Naive B cell (primary cell): ENCODE results near the gene ATP2A3. TPM values are rescaled to one million over a fixed set of nuclear protein-coding genes. Genes with fewer than 3 reads are reported as not detected.
A peak's percentile ranks its signal among the peaks of the same experiment; 100 is the strongest.

Experiments used
- ATAC-seq, 2 donors: fragments of 150-1000 bp; cut with Tn5 transposase; 2 replicates each; pipeline ENCODE4 v1.10.0; 2021; ENCODE audit warnings: low read depth in 2 of 2, mild to moderate bottlenecking in 2 of 2, moderate library complexity in 2 of 2
- DNase-seq: peaks from one replicate; pipeline ENCODE4 v3.0.0; 2022
- H3K27ac Mint-ChIP-seq, 6 donors: one replicate each; pipeline ENCODE4 v1.8.0; 2020 to 2022; ENCODE audit warnings: mild to moderate bottlenecking in 6 of 6, mixed read lengths in 6 of 6, moderate library complexity in 5 of 6, inconsistent platforms in 2 of 6
- H3K27me3 Mint-ChIP-seq, 3 donors: one replicate each; pipeline ENCODE4 v1.8.0; 2021 to 2022; ENCODE audit warnings: mixed read lengths in 3 of 3, mild to moderate bottlenecking in 1 of 3
- H3K36me3 Mint-ChIP-seq, 2 donors: one replicate each; pipeline ENCODE4 v1.8.0; 2020 to 2022; ENCODE audit warnings: mixed read lengths in 2 of 2, inconsistent platforms in 1 of 2, mild to moderate bottlenecking in 1 of 2
- H3K4me1 Mint-ChIP-seq, 3 donors: one replicate each; pipeline ENCODE4 v1.8.0; 2020 to 2022; ENCODE audit warnings: mixed read lengths in 3 of 3, inconsistent platforms in 1 of 3, mild to moderate bottlenecking in 1 of 3, moderate library complexity in 1 of 3
- H3K4me3 Mint-ChIP-seq, 8 donors: one replicate each; pipeline ENCODE4 v1.8.0; 2020 to 2022; ENCODE audit warnings: mild to moderate bottlenecking in 8 of 8, mixed read lengths in 8 of 8, moderate library complexity in 8 of 8, inconsistent platforms in 2 of 8
- H3K9me3 Mint-ChIP-seq, 7 donors: one replicate each; pipeline ENCODE4 v1.8.0; 2020 to 2022; ENCODE audit warnings: mixed read lengths in 7 of 7, mild to moderate bottlenecking in 5 of 7, inconsistent platforms in 2 of 7, moderate library complexity in 1 of 7
- polyA plus RNA-seq, 6 donors: library from polyadenylated mRNA; unstranded; fragments of 300-500 nt; fragmentation: Illumina TruSeq; gene quantifications; one replicate each; pipeline ENCODE4 v1.2.3, GENCODE V29; 2021; ENCODE audit warnings: low read depth in 6 of 6

ATP2A3 gene
- polyA plus RNA-seq, result 100 to 1,000 TPM in 2 of 6 donors, 10 to 100 TPM in 4; 68.7 to 180 (median 94.2) TPM

DNA sequence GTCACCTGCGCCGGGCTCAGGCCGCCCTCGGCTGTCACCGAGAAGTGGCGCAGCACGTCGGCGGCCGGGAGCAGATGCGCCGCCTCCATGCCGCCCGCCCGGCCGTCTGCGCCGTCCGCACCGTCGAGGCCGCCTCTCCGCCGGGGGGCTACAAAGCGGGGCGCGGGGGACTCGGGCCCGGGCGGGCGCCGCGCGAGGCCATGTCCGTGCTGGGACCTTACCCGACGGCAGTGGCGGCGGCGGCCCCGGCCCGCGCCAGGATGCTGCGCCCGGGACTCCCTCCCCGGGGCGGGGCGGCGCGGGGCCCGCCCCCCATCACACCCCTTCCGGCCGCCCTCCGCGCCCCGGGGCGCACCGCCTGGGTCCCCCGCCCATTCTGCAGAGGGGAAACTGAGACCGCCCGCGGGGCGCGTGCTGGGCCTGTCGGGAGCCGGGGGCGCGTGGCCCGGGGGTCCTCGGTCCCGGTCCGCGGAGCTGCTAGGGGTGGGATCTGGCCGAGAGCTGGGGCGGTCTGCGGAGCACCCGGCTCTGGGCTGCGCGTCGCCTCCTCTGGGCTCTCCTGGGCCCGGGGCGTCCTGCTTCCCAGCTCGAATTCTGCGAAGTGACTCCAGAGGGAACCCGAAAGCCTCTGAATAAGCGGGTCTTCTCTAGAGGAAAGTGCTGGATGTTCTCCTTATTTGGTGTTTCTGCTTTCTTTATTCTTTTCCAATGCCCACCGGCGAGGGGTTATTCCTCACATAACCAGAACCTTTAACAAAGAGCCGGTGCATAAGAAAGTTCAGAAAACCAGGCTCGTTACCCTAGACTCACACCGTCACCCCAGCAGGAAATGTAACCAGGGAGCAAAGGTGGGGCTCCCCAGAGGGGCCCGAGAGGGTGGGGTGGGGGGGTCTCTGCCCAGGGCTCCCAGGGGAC is at the start of gene ATP2A3:
TSS of gene ATP2A3 (minus strand) at position 235 of the 915 bp plus-strand sequence. CDS start at position 89, 146 bp downstream.
- Mint-ChIP-seq H3K36me3 (no peaks in the 10 kb centered on the region), H3K9me3 (no peaks in the 10 kb centered on the region), H3K27me3 (no peaks in the 10 kb centered on the region), H3K4me3 (peak within 1 kb of the TSS; percentile 91 to 98 (median 96)), H3K4me1 (peaks cover 62 to 84% (median 77%) of the 10 kb centered on the region in 3 donors), H3K27ac (peak within 1 kb of the TSS; percentile 94 to 99 (median 98))
- peak; percentile 71 for DNase-seq
- peak; percentile 42 to 49 for ATAC-seq

DNA sequence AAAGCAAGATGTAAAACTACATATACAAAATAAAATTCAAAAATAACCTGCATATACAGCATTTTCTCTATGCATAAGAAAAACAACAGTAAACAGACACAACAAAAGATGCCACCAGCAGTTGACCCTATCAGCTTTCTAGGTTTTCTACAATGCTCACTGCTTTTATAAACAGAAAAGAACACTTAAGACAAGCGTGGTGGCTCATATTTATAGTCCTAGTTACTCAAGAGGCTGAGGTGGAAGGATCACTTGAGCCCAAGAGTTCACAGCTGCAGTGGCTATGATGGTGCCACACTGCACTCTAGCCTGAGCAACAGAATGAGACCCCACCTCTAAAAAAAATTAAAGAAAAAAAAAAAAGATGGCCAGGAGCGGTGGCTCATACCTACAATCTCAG is 46.5 kb upstream of the ATP2A3 start:
- no peaks in the 10 kb centered on the region for H3K27me3 Mint-ChIP-seq

DNA sequence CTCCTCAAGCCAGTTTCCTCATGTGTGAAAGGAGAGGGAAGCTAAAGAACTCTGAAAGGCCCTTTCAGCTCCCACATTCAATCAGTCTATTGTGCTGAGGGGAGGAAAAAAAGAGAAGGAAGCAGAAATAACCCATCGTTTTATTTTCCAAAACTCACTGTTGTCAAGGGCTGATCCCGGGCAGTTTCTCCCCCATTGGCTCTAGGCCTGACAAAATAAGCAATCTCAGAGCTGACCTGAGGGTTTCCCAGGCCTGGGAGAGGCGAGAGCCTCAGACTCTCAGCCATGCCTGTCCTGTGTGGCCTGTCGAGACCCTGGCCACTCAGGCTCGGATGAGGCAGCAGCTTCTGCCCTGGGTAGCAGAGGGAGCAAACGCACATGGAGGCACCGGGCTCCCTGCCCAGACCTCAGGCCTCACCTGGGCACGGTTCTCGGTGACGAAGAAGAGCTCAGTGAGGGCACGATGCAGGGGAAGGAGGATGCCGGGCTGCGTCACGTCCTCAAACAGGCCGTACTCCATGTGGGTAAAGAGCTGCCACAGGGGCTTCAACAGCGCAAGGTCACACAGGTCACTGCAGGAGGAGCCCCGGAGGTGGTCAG is 45.0 kb upstream of the ATP2A3 start:
- H3K4me3 Mint-ChIP-seq, result no peak overlapping the region
- H3K27me3 Mint-ChIP-seq, result no peaks in the 10 kb centered on the region
- ATAC-seq (no peak), DNase-seq (no peak)
- H3K9me3 Mint-ChIP-seq, result no peaks in the 10 kb centered on the region
- peaks cover 7 to 9% (median 8%) of the 10 kb centered on the region in 3 donors for H3K4me1 Mint-ChIP-seq
- no peak overlapping the region for H3K27ac Mint-ChIP-seq
- peaks cover 21 to 25% of the 10 kb centered on the region in 2 donors for H3K36me3 Mint-ChIP-seq

More for the DNA sequence above, 46.5 kb upstream of the ATP2A3 start:
- DNase-seq (no peak), ATAC-seq (no peak)
- Mint-ChIP-seq H3K4me1 (peaks cover 0 to 4% (median 0%) of the 10 kb centered on the region in 3 donors), H3K9me3 (no peaks in the 10 kb centered on the region), H3K36me3 (peaks cover 29 to 35% of the 10 kb centered on the region in 2 donors), H3K27ac (no peak overlapping the region), H3K4me3 (no peak overlapping the region)

DNA sequence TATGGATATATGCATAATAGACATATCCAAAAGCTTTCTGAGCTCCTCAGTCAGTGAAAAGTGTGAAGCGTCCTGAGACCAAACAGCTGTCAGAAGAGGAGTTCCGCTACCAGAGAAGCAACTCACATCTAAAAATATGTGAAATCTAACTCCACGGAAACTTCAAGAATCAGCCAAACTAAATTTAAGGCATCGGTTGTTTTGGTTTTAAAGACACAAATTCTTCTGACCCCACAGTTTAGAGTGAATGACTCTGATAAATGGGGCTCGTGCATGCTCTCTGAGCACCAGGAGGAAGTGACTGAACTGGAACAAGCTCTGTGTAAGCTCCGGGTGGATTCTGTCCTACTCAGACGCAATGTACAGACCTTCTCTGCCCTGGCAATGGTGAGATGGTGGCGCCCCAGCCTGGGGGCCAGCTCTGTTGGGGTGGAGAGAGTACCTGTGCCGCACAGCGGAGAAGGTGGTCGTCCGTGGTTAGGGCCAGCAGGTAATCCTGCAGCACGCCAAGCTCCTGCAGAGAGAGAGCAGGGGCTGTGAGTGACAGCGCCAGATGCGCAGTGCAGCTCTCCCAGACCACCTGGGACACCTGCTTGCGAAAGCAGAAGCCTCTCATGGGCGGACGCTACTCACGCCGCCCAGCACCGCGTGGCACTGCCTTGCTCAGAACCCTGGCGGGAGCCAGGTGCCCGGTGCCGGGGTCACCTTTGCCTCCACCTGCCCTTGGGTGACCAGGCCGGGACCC is 44.4 kb upstream of the ATP2A3 start:
- Mint-ChIP-seq H3K27ac (no peak overlapping the region), H3K9me3 (no peaks in the 10 kb centered on the region), H3K4me3 (peak overlapping the region in 1 of 8 donors; percentile 10), H3K4me1 (peaks cover 9 to 12% (median 10%) of the 10 kb centered on the region in 3 donors), H3K27me3 (no peaks in the 10 kb centered on the region), H3K36me3 (peaks cover 14 to 18% of the 10 kb centered on the region in 2 donors)
- DNase-seq, result no peak
- ATAC-seq, result no peak

DNA sequence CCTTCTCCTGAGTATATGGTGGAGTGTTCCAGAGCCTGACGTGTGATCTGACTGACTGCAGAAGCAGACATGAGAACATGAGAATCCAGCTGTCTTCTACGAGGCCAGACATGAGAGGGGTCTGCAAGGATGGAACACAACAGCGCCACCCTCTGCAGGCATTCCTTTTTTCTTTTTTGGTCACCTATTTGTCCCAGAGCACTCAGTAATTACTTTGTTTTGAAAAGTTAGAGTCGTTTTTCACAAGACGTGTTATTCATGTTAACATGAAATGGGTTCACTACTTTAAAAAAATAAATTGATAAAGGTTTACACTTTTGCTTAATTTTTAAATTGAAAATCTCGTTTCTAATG is 43.8 kb upstream of the ATP2A3 start:
- Mint-ChIP-seq H3K36me3 (peaks cover 11 to 18% of the 10 kb centered on the region in 2 donors), H3K4me1 (peaks cover 15 to 16% (median 15%) of the 10 kb centered on the region in 3 donors), H3K9me3 (no peaks in the 10 kb centered on the region), H3K4me3 (no peak overlapping the region), H3K27me3 (no peaks in the 10 kb centered on the region), H3K27ac (no peak overlapping the region)
- no peak for ATAC-seq
- DNase-seq, result no peak

DNA sequence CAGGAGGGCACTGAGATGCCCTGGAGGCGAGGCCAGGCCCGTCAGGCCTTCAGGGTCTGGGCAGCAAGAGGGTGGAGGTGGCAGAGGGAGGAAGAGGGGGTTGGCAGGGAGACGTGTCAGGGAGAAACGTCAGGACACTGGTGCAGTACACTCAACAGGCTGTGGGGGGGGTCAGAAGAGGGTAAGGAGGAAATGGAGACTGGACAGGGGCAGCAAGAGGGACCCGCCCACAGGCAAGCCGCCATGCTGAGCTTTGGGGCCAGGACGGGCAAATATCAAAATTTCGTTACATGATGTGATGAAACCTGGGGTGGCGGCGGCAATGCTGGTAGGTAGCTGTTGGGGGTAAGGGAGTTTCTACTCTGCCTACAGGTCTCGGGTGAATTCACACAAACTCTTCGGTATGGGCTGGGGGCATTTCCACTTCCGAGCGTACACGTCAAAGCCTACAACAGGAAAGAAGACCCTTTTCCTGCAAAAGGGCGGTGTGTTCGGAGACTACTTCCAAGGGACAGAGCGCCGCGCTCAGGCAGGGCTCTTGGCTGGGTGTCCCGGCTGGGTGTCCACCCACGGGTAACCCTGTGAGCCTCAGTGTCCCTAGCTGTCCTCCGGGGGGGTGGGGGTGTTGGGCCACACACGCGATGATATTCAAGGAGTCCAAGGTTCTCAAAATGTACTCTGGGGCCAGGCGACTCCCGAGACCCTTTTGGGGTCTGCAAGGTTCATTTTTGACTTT is 43.3 kb upstream of the ATP2A3 start:
- H3K36me3 Mint-ChIP-seq, result peaks cover 8 to 17% of the 10 kb centered on the region in 2 donors
- H3K4me1 Mint-ChIP-seq, result peaks cover 15 to 18% (median 16%) of the 10 kb centered on the region in 3 donors
- H3K4me3 Mint-ChIP-seq, result no peak overlapping the region
- peak overlapping the region in 2 of 6 donors; percentile 7 to 42 for H3K27ac Mint-ChIP-seq
- no peaks in the 10 kb centered on the region for H3K9me3 Mint-ChIP-seq
- ATAC-seq (no peak), DNase-seq (no peak)
- H3K27me3 Mint-ChIP-seq, result no peaks in the 10 kb centered on the region

DNA sequence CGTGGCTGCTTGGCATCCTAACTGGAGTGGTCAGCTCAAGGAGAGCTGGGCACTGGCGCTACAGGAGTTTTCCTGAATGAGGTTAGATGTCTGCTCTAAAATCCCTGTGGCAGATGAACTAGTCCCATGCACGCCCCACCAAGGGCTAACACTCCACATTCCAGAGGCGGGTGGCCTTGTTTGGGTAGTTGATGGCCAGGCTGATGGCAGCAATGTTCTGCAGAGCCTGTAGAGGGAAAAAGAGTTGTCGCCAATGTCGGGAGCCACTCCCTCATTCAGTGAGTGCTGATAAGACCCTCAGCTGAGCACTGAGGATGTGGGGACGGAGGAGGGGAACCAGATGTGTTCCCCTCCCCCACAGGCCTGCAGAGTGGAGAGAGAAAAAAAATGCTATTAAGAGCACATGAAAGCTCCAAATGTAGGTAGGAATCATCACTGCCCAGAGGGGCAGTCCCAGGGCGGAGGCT is 42.5 kb upstream of the ATP2A3 start:
- peak overlapping the region in 1 of 6 donors; percentile 57 for H3K27ac Mint-ChIP-seq
- H3K9me3 Mint-ChIP-seq, result no peaks in the 10 kb centered on the region
- no peak for DNase-seq
- peaks cover 15 to 24% (median 19%) of the 10 kb centered on the region in 3 donors for H3K4me1 Mint-ChIP-seq
- H3K4me3 Mint-ChIP-seq, result peak overlapping the region in 1 of 8 donors; percentile 22
- ATAC-seq, result no peak
- peaks cover under 1 to 10% of the 10 kb centered on the region in 2 donors for H3K36me3 Mint-ChIP-seq
- H3K27me3 Mint-ChIP-seq, result no peaks in the 10 kb centered on the region

DNA sequence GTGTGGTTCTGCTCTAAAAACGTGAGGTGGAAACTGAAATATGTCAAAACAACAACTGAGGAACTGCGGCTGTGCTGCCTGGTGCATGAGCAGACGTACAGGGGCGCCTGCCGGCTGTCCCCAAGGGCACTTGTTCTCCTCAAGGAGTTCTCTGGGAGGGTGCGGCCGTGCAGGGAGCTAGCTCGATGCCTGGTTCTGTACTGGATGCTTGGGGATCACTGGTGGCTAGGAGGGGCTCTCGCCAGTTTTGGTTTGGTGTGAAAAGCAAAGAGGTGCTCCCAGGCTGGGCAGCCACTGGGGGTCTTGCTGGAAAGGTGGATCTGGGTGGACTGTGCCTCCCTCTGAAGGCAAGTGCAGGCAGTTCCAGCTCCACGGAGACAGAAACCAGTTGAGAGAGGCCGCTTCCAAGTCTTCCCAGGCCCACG is 41.9 kb upstream of the ATP2A3 start:
- H3K4me3 Mint-ChIP-seq, result peak overlapping the region in 1 of 8 donors; percentile 63
- no peaks in the 10 kb centered on the region for H3K27me3 Mint-ChIP-seq
- H3K4me1 Mint-ChIP-seq, result peaks cover 15 to 30% (median 19%) of the 10 kb centered on the region in 3 donors
- no peak for DNase-seq
- H3K9me3 Mint-ChIP-seq, result no peaks in the 10 kb centered on the region
- no peak overlapping the region for H3K27ac Mint-ChIP-seq
- no peak for ATAC-seq
- peaks cover 0 to 10% of the 10 kb centered on the region in 2 donors for H3K36me3 Mint-ChIP-seq

DNA sequence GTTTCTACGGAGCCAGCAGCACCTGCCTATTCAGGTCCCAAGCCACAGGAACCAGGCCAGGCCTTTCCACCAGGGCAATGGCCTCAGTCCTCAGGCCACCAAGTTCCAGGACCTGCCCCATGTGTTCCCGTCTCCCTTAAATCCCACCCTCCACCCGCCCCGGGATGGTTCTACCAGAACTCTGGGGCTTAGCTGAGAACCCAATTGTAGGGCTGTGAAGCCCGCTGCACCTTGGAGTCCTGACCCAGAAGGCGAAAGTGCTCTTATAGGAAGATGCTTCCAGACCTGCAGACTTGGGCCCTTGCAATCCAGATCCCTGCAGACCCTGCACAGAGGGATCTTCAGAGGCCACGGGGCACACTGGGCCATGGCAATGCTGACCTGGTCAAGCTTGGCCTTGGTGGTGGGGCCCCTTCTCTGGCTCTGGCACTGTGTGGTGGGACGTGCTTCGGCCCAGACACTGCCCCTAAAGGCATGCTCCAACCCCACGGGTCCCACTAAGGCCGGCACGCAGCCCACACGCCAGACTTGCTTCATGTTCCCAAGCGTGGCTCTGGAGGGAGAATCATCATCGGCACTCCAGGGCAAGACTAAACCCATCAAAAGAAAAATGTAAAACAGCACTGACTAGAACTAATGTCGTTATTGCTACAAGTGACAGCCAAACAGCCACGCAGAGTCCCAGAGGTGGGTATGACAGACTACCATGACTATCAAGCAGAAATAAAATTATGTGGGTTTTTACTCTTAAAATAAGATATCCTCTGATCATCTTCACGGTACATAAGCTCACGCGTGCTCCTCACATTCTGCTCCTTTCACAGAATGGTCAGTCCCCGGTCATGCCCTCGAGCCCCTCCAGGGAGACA is 41.3 kb upstream of the ATP2A3 start:
- Mint-ChIP-seq H3K4me1 (peaks cover 15 to 33% (median 23%) of the 10 kb centered on the region in 3 donors), H3K9me3 (no peaks in the 10 kb centered on the region), H3K27ac (peak overlapping the region in 2 of 6 donors; percentile 10 to 33), H3K27me3 (no peaks in the 10 kb centered on the region), H3K36me3 (peaks cover 0 to 10% of the 10 kb centered on the region in 2 donors), H3K4me3 (peak overlapping the region in 1 of 8 donors; percentile 63)
- ATAC-seq (no peak), DNase-seq (no peak)

DNA sequence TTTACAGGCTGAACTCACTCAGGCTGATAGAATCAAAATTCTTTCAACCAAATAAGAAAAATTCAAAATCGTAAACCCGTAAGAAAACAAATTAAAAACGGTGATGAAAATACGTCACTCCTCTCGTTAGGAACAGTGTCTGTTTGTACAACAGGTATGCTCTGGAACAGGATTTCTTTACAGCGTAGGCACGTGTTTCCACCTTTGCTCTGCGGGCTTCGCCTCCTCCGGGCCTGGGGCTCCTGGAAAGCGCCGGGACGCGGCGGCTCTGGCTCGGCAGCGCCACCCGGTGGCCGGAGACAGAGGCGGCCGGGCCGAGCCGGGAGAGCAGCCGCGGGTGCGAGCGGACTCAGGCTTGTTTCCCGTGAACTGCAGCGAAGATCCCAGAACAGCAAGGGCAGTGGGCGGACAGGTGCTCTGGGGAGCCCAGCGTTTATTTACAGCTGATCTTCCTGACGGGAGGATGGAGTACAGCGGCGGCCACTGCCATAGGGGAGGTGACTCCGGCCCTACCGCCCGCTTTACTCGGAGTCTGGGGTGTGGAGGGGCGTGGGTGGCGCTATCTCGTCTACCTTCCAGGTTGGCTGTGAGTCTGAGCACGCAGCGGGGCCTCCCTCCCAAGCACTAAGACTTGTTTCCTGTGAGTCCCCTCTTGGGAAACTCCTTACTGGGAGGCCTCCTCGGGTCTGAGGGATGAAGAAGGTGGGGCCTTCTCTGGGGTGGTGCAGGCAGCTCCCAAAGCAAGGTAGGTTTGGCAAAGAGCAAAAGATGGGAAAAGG is 40.5 kb upstream of the ATP2A3 start:
- H3K27me3 Mint-ChIP-seq, result no peaks in the 10 kb centered on the region
- peaks cover 15 to 33% (median 23%) of the 10 kb centered on the region in 3 donors for H3K4me1 Mint-ChIP-seq
- no peaks in the 10 kb centered on the region for H3K9me3 Mint-ChIP-seq
- peak; percentile 70 for DNase-seq
- ATAC-seq, result peak; percentile 77 to 81
- H3K27ac Mint-ChIP-seq, result peak overlapping the region in 4 of 6 donors; percentile 16 to 78 (median 42)
- peaks cover 0 to 10% of the 10 kb centered on the region in 2 donors for H3K36me3 Mint-ChIP-seq
- H3K4me3 Mint-ChIP-seq, result peak overlapping the region in 1 of 8 donors; percentile 16
